ENCODE data around the gene RCCD1. TPM values are rescaled to one million over a fixed set of nuclear protein-coding genes. Genes with fewer than 3 reads are reported as not detected.

RCCD1 gene
- total RNA-seq, 1 experiment from 2014 or later, result 38.5 TPM

DNA sequence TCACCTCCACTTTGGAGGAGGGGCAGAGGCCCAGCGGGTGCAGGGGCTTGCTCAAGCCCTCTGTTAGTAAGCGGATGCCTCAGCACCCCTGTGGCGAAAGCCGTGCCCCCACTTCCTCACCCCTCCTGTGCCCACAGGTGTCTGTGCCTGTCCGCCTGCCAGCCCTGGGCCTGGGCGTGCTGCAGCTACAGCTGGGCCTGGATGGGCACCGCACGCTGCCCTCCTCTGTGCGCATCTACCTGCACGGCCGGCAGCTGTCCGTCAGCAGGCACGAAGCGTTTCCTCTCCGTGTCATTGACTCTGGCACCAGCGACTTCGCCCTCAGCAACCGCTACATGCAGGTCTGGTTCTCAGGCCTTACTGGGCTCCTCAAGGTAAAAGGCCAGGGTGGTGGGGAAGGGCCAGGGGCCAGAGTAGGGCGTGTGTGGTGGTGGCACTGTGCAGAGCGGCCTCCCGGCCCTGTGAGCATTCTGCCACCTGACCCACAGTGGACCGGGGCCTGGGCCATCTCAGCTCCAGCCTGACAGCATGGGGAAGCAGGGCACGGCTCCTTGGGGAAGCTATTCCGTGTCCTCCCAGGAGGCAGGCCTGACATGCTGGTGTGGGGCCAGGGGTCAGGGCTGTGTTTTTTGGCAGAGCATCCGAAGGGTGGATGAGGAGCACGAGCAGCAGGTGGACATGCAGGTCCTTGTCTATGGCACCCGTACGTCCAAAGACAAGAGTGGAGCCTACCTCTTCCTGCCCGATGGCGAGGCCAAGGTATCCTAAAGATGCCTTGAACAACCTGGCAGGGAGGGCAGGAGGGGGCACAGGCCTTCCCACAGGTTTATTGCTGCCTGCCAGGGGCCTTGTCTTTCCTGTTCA is 42.5 kb upstream of the RCCD1 start:
- no peak overlapping the region for H2AFZ ChIP-seq (ENCODE audit: low read depth, low read length, poor library complexity, severe bottlenecking)
- no peaks in the 10 kb centered on the region for H3K9me2 ChIP-seq (ENCODE audit: insufficient read depth)
- POLR2A ChIA-PET, result interaction anchor here (0.6 kb wide), 1 partner anchor 621 kb away, joined by 3 read pairs; no protein-coding TSS in a partner anchor
- no peaks in the 10 kb centered on the region for H3K4me1 ChIP-seq (ENCODE audit: control insufficient read depth in 1 of 2, insufficient read depth in 2 of 2, low read length in 2 of 2)
- ATAC-seq, result no peak
- H3K9me3 ChIP-seq (ENCODE audit: control insufficient read depth in 1 of 2, insufficient read depth in 1 of 2, low read depth in 1 of 2, low read length in 2 of 2), result no peaks in the 10 kb centered on the region
- H3K27ac ChIP-seq (ENCODE audit: low read depth, low read length), result no peak overlapping the region
- no TSS peak for BruUV-seq (replicated peaks)
- H3K4me3 ChIP-seq (replicated peaks in 1 of 2; ENCODE audit: low read depth in 1 of 2, low read length in 2 of 2), result no peak overlapping the region
- TF ChIP-seq CBX3 (IDR thresholded peaks at IDR 0.05; ENCODE audit: low read depth) (no peak), SP1 (IDR thresholded peaks at IDR 0.05; ENCODE audit: low read depth) (no peak), POLR2A (IDR thresholded peaks at IDR 0.05; ENCODE audit: borderline replicate concordance, extremely low read depth, insufficient read depth, insufficient read length) (no peak), POLR2AphosphoS5 (IDR thresholded peaks at IDR 0.05; ENCODE audit: low read depth, low read length) (no peak), TCF7L2 (IDR thresholded peaks at IDR 0.05; ENCODE audit: borderline replicate concordance, extremely low read depth, insufficient read depth, insufficient read length) (no peak), SRF (IDR thresholded peaks at IDR 0.05; ENCODE audit: low read depth) (no peak), EZH2phosphoT487 (IDR thresholded peaks at IDR 0.05; ENCODE audit: borderline replicate concordance) (no peak)
- TF ChIP-seq, protein P1, sequence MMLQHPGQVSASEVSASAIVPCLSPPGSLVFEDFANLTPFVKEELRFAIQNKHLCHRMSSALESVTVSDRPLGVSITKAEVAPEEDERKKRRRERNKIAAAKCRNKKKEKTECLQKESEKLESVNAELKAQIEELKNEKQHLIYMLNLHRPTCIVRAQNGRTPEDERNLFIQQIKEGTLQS (IDR thresholded peaks at IDR 0.05), result no peak
- TF ChIP-seq, protein P2, sequence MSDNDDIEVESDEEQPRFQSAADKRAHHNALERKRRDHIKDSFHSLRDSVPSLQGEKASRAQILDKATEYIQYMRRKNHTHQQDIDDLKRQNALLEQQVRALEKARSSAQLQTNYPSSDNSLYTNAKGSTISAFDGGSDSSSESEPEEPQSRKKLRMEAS (IDR thresholded peaks at IDR 0.05), result no peak
- H3K36me3 ChIP-seq (ENCODE audit: control insufficient read depth in 1 of 2, insufficient read depth in 2 of 2, low read length in 2 of 2), result peaks cover 0 to 8% of the 10 kb centered on the region in 2 experiments; a peak in 3 of 4 replicates
- RAD21 ChIA-PET (ENCODE audit: low non-redundant PET in 1 of 2, low total read pairs in 2 of 2, uncharacterized antibody in 2 of 2, unreplicated experiment in 2 of 2), result no interaction called here
- intact Hi-C loops (cut with micrococcal nuclease), result no loop called here
- H3K79me2 ChIP-seq (ENCODE audit: insufficient read depth, low read length), result no peaks in the 10 kb centered on the region
- H4K20me1 ChIP-seq (ENCODE audit: insufficient read depth), result no peaks in the 10 kb centered on the region
- DNase-seq (ENCODE audit: low read depth, low spot score), result no peak
- H3K4me2 ChIP-seq (ENCODE audit: low read length), result no peak overlapping the region
- H3K27me3 ChIP-seq (ENCODE audit: insufficient read depth, low read length), result no peaks in the 10 kb centered on the region
- CTCF ChIA-PET, result no interaction called here
- no peak overlapping the region for H3K9ac ChIP-seq (ENCODE audit: low read length)

DNA sequence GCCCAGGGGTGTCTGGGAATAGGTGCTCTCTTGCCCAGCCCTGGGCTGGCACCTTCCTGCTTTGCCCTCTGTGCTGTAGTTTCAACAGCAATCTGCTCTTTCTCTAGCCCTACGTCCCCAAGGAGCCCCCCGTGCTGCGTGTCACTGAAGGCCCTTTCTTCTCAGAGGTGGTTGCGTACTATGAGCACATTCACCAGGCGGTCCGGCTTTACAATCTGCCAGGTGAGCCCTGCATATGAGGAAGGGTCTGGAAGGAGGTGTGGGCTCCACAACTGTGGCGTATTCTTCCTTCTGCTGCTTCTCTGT is 42.0 kb upstream of the RCCD1 start:
- no peak overlapping the region for H3K4me2 ChIP-seq (ENCODE audit: low read length)
- RAD21 ChIA-PET (ENCODE audit: low non-redundant PET in 1 of 2, low total read pairs in 2 of 2, uncharacterized antibody in 2 of 2, unreplicated experiment in 2 of 2), result no interaction called here
- no TSS peak for BruUV-seq (replicated peaks)
- H3K27ac ChIP-seq (ENCODE audit: low read depth, low read length), result no peak overlapping the region
- TF ChIP-seq POLR2A (IDR thresholded peaks at IDR 0.05; ENCODE audit: borderline replicate concordance, extremely low read depth, insufficient read depth, insufficient read length), result no peak
- no peak for TF ChIP-seq FOSL1 (IDR thresholded peaks at IDR 0.05; ENCODE audit: low read depth)
- no peak for TF ChIP-seq CBX3 (IDR thresholded peaks at IDR 0.05; ENCODE audit: low read depth)
- TF ChIP-seq SP1 (IDR thresholded peaks at IDR 0.05; ENCODE audit: low read depth), result no peak
- no peak for TF ChIP-seq ZNF274 (IDR thresholded peaks at IDR 0.05; ENCODE audit: low read depth, low read length)
- TF ChIP-seq, protein P2 (IDR thresholded peaks at IDR 0.05), result no peak
- no peak for TF ChIP-seq RAD21 (IDR thresholded peaks at IDR 0.05; ENCODE audit: low read depth)
- no peak for TF ChIP-seq YY1 (IDR thresholded peaks at IDR 0.05; ENCODE audit: extremely low read depth, insufficient replicate concordance, low read depth, low read length)
- H3K27me3 ChIP-seq (ENCODE audit: insufficient read depth, low read length), result no peaks in the 10 kb centered on the region
- no peak overlapping the region for H2AFZ ChIP-seq (ENCODE audit: low read depth, low read length, poor library complexity, severe bottlenecking)
- no peaks in the 10 kb centered on the region for H3K9me2 ChIP-seq (ENCODE audit: insufficient read depth)
- no peaks in the 10 kb centered on the region for H3K79me2 ChIP-seq (ENCODE audit: insufficient read depth, low read length)
- no peak overlapping the region for H3K9ac ChIP-seq (ENCODE audit: low read length)
- CTCF ChIA-PET, result no interaction called here
- no peaks in the 10 kb centered on the region for H3K4me1 ChIP-seq (ENCODE audit: control insufficient read depth in 1 of 2, insufficient read depth in 2 of 2, low read length in 2 of 2)
- DNase-seq (ENCODE audit: low read depth, low spot score) (no peak), ATAC-seq (no peak)
- H3K36me3 ChIP-seq (ENCODE audit: control insufficient read depth in 1 of 2, insufficient read depth in 2 of 2, low read length in 2 of 2), result peaks cover 0 to 4% of the 10 kb centered on the region in 2 experiments; a peak in 2 of 4 replicates
- intact Hi-C loops (cut with micrococcal nuclease), result no loop called here
- POLR2A ChIA-PET, result interaction anchor here (0.6 kb wide), 1 partner anchor 621 kb away, joined by 3 read pairs; no protein-coding TSS in a partner anchor
- no peaks in the 10 kb centered on the region for H3K9me3 ChIP-seq (ENCODE audit: control insufficient read depth in 1 of 2, insufficient read depth in 1 of 2, low read depth in 1 of 2, low read length in 2 of 2)
- H3K4me3 ChIP-seq (replicated peaks in 1 of 2; ENCODE audit: low read depth in 1 of 2, low read length in 2 of 2), result no peak overlapping the region
- no peaks in the 10 kb centered on the region for H4K20me1 ChIP-seq (ENCODE audit: insufficient read depth)
